GM12878 (cell line): ENCODE measurements around the gene APBA1. TPM values are rescaled to one million over a fixed set of nuclear protein-coding genes. Genes with fewer than 3 reads are reported as not detected.

ENCODE experiments used
- ATAC-seq: fragments of 200-7000 bp; cut with Tn5 transposase; 3 replicates; pipeline ENCODE4 v1.9.1; 2020; ENCODE audit warnings: mild to moderate bottlenecking, moderate library complexity
- BruUV-seq: library from RNA; stranded (reverse); fragments of 400-500 nt; replicated peaks from 2 replicates; lab custom pipeline; 2021; lab: Mats Ljungman, UMichigan
- CTCF ChIA-PET: fragments of 300-600 bp; sonication (Branson Sonifier 250); formaldehyde crosslinking; extraction: SDS; loops from one replicate; lab custom pipeline; 2021; ENCODE audit warnings: inconsistent platforms; lab: Yijun Ruan, JAX
- POLR2A ChIA-PET: fragments of 350-600 bp; formaldehyde crosslinking; extraction: SDS; loops from one replicate; lab custom pipeline; 2021; ENCODE audit warnings: inconsistent platforms; lab: Charles Lee
- RAD21 ChIA-PET: fragments of 300-600 bp; sonication (Branson Sonifier 250); formaldehyde crosslinking; loops from one replicate; lab custom pipeline; 2023; ENCODE audit warnings: antibody characterized with exemption; ENCODE audit not compliant: unreplicated experiment; lab: Charles Lee
- SMC1A ChIA-PET: fragments of 300-600 bp; sonication (Branson Sonifier 250); formaldehyde crosslinking; loops from one replicate; lab custom pipeline; 2023; ENCODE audit not compliant: unreplicated experiment, uncharacterized antibody; lab: Charles Lee
- DNase-seq: peaks from one replicate; pipeline ENCODE4 v3.0.0-alpha.2; 2011; ENCODE audit warnings: low read depth, low spot score
- FAIRE-seq: peaks from 3 replicates; lab custom pipeline; 2011; peaks lifted over from hg19 to GRCh38; lab: Jason Lieb, UNC
- H2AFZ ChIP-seq: 2 replicates; pipeline ENCODE4 v1.6.0; 2011; ENCODE audit warnings: low read depth, low read length, control low read depth; ENCODE audit not compliant: control insufficient read depth
- H3K27ac ChIP-seq: 2 replicates; pipeline ENCODE4 v1.5.1; 2011; ENCODE audit warnings: control low read depth; ENCODE audit not compliant: control insufficient read depth, insufficient read depth
- H3K27me3 ChIP-seq, 2 experiments: replicated peaks in 1 of 2; 2 replicates each; pipeline versions ENCODE4 v1.6.0 to v1.6.1; 2011; ENCODE audit warnings: low read length in 1 of 2; ENCODE audit not compliant: control insufficient read depth in 2 of 2, insufficient read depth in 2 of 2
- H3K36me3 ChIP-seq, 2 experiments: 2 replicates each; pipeline ENCODE4 v1.5.1; 2011; ENCODE audit warnings: low read length in 1 of 2; ENCODE audit not compliant: control insufficient read depth in 2 of 2, insufficient read depth in 2 of 2
- H3K4me1 ChIP-seq: 2 replicates; pipeline ENCODE4 v1.6.1; 2011; ENCODE audit warnings: mild to moderate bottlenecking, low read length, moderate library complexity, mixed read lengths; ENCODE audit not compliant: control insufficient read depth, insufficient read depth
- H3K4me2 ChIP-seq: 2 replicates; pipeline ENCODE4 v1.6.0; 2011; ENCODE audit warnings: control low read depth; ENCODE audit not compliant: control insufficient read depth, insufficient read depth
- H3K4me3 ChIP-seq: fragments of 200-600 bp; sonication (generic); 2 replicates; pipeline ENCODE4 v1.5.1; 2016
- H3K79me2 ChIP-seq: 2 replicates; pipeline ENCODE4 v1.6.0; 2011; ENCODE audit warnings: low read length; ENCODE audit not compliant: control insufficient read depth, insufficient read depth
- H3K9ac ChIP-seq: 2 replicates; pipeline ENCODE4 v1.8.0; 2011; ENCODE audit warnings: low read length, control low read depth, mixed read lengths; ENCODE audit not compliant: control insufficient read depth, insufficient read depth
- H3K9me3 ChIP-seq: replicated peaks from 3 replicates; pipeline ENCODE4 v1.5.1; 2011; ENCODE audit warnings: mild to moderate bottlenecking, low read length; ENCODE audit not compliant: control insufficient read depth, insufficient read depth
- H4K20me1 ChIP-seq: 2 replicates; pipeline ENCODE4 v1.6.0; 2011; ENCODE audit not compliant: control insufficient read depth, insufficient read depth
- CBFB ChIP-seq: IDR thresholded peaks from 2 replicates; pipeline ENCODE4 v1.6.1; 2016; ENCODE audit warnings: antibody characterized with exemption, low read depth
- CEBPB ChIP-seq, 2 experiments: fragments of 150-350 bp in 1 of 2; IDR thresholded peaks; 2 replicates each; pipeline ENCODE4 v1.6.1; 2012 to 2014; ENCODE audit warnings: low read depth in 2 of 2, low read length in 2 of 2, borderline replicate concordance in 1 of 2, inconsistent platforms in 1 of 2
- CTCF ChIP-seq, 3 experiments: IDR thresholded peaks in 2 of 3; conservative IDR thresholded peaks in 1 of 3; 2 replicates each; pipeline ENCODE4 v1.5.1; 2011; ENCODE audit warnings: low read depth in 3 of 3, low read length in 3 of 3, mild to moderate bottlenecking in 3 of 3, control low read depth in 2 of 3, moderate library complexity in 2 of 3, inconsistent platforms in 1 of 3, mixed read lengths in 1 of 3; ENCODE audit not compliant: control insufficient read depth in 2 of 3, insufficient read depth in 1 of 3; ENCODE audit errors: extremely low read depth in 1 of 3
- EZH2 ChIP-seq: IDR thresholded peaks from 2 replicates; pipeline ENCODE4 v1.6.1; 2012; ENCODE audit warnings: low read depth, mild to moderate bottlenecking, control low read depth, inconsistent platforms, low read length, borderline replicate concordance; ENCODE audit not compliant: control insufficient read depth
- HCFC1 ChIP-seq: fragments of 150-350 bp; IDR thresholded peaks from 2 replicates; pipeline ENCODE4 v1.6.1; 2014; ENCODE audit warnings: low read length
- IKZF1 ChIP-seq: fragments of 450-650 bp; conservative IDR thresholded peaks from 2 replicates; pipeline ENCODE4 v1.6.1; 2017; ENCODE audit warnings: antibody characterized with exemption, mild to moderate bottlenecking
- KLF5 ChIP-seq: fragments of 450-650 bp; IDR thresholded peaks from 2 replicates; pipeline ENCODE4 v1.6.1; 2014; ENCODE audit warnings: mild to moderate bottlenecking; ENCODE audit not compliant: partially characterized antibody
- NFXL1 ChIP-seq: fragments of 450-650 bp; IDR thresholded peaks from 2 replicates; pipeline ENCODE4 v1.6.1; 2017; ENCODE audit warnings: antibody characterized with exemption, mild to moderate bottlenecking, borderline replicate concordance
- NFYA ChIP-seq: IDR thresholded peaks from 2 replicates; pipeline ENCODE4 v1.6.1; 2011; ENCODE audit warnings: low read depth, mild to moderate bottlenecking, low read length, improper control_type of control experiment, borderline replicate concordance
- NKRF ChIP-seq: fragments of 450-650 bp; conservative IDR thresholded peaks from 2 replicates; pipeline ENCODE4 v1.6.1; 2017; ENCODE audit warnings: mild to moderate bottlenecking, moderate library complexity
- PML ChIP-seq: IDR thresholded peaks from 2 replicates; pipeline ENCODE4 v1.6.1; 2012; ENCODE audit warnings: low read length, inconsistent platforms
- POLR2A ChIP-seq: IDR thresholded peaks from 2 replicates; pipeline ENCODE4 v1.6.1; 2011; ENCODE audit warnings: low read depth, mild to moderate bottlenecking, low read length
- TCF7 ChIP-seq: IDR thresholded peaks from 2 replicates; pipeline ENCODE4 v1.6.1; 2014; ENCODE audit warnings: antibody characterized with exemption, borderline replicate concordance
- ZNF384 ChIP-seq: IDR thresholded peaks from 2 replicates; pipeline ENCODE4 v1.6.1; 2012; ENCODE audit warnings: low read depth, mild to moderate bottlenecking, low read length, improper control_type of control experiment, borderline replicate concordance
- ZZZ3 ChIP-seq: IDR thresholded peaks from 2 replicates; pipeline ENCODE4 v1.6.1; 2011; ENCODE audit warnings: low read depth; ENCODE audit not compliant: control insufficient read depth, insufficient read length
- WGBS: methylation state at CpG from one replicate; pipeline ENCODE4 v1.1.6; 2016; ENCODE audit warnings: low lambda C conversion rate; ENCODE audit not compliant: insufficient replicate concordance, insufficient coverage; ENCODE audit errors: missing lambda C conversion rate; 5-methylcytosine and 5-hydroxymethylcytosine counted together
- in situ Hi-C: fragments of 300-500 bp; cut with MboI; formaldehyde crosslinking; loops from 9 replicates; pipeline ENCODE4 v1.14.3; 2018; ENCODE audit warnings: mixed read lengths
- intact Hi-C: fragments of 100-400 bp; cut with micrococcal nuclease; formaldehyde crosslinking; loops from one replicate; pipeline ENCODE4 v1.14.2; 2022; ENCODE audit not compliant: unreplicated experiment
- polyA plus RNA-seq, 11 experiments: library from polyadenylated mRNA; depleted of rRNA in 4 of 11; unstranded in 6 of 11; stranded (reverse) in 5 of 11; fragments of >200 nt; fragmentation: Nextera tagmentation in 4 of 11; fragmentation: Illumina TruSeq in 1 of 11; extraction: Ambion mirVana in 4 of 11; extraction: Trizol in 1 of 11; gene quantifications; 1 replicate in 1 of 11; 2 replicates in 10 of 11; pipeline versions ENCODE4 v1.2.1 to v1.2.3, GENCODE V29; 2011 to 2016; ENCODE audit warnings: inconsistent platforms in 2 of 11, missing spikeins in 2 of 11, low read depth in 1 of 11
- total RNA-seq, 4 experiments: library from RNA; depleted of rRNA in 3 of 4; stranded (reverse); fragments of >200 nt in 3 of 4; fragmentation: Illumina TruSeq in 1 of 4; extraction: Trizol in 1 of 4; gene quantifications; 2 replicates each; pipeline versions ENCODE4 v1.2.1 to v1.2.3, GENCODE V29; 2013 to 2021
- TF ChIP-seq, protein P1 (sequence below): fragments of 450-650 bp; IDR thresholded peaks from 2 replicates; pipeline ENCODE4 v1.6.1; 2017; ENCODE audit warnings: antibody characterized with exemption, mild to moderate bottlenecking, moderate library complexity
- TF ChIP-seq, protein P2 (sequence below): fragments of 450-650 bp; IDR thresholded peaks from 2 replicates; pipeline ENCODE4 v1.6.1; 2017; ENCODE audit warnings: low read depth, mild to moderate bottlenecking, moderate library complexity

APBA1 gene
- total and polyA plus RNA-seq, 10 of the 15 experiments (the other 5 are each of a cell fraction or from before 2014, with no cell fraction given): 0.01 to 1.3 (median 0.05) TPM; not detected in 7

DNA sequence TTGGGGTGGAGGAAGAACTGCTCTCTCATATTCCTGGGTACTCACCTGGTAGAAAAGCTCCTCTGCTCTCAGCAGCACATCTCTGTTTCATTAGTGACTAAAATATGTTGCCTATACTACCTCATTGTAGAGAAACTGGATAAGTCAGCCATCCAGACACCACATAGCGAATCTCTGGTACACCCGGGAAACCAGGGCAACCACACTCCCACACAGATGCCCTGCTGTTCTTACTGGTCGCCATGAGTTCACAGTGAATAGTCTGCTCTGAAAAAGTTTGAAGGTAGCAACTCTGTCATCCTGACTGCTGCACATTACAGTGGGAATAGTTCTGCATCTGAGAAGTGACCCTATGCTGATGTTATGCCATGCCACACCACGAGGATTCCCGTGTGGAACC lies 212.2 kb downstream of the APBA1 start:
- Histone ChIP-seq H2AFZ (no peak overlapping the region), H3K36me3 (no peaks in the 10 kb centered on the region), H3K79me2 (no peaks in the 10 kb centered on the region), H3K27ac (no peak overlapping the region), H3K4me3 (no peak overlapping the region), H3K4me2 (no peak overlapping the region), H3K9ac (no peak overlapping the region), H4K20me1 (no peaks in the 10 kb centered on the region), H3K9me3 (no peaks in the 10 kb centered on the region), H3K27me3 (peaks cover 1 to 6% of the 10 kb centered on the region in 2 experiments; a peak in 3 of 4 replicates), H3K4me1 (no peaks in the 10 kb centered on the region)
- DNase-seq: no peak
- CTCF ChIA-PET: interaction anchor here (0.6 kb wide), 1 partner anchor 12 kb away, joined by 3 read pairs; no protein-coding TSS in a partner anchor
- RAD21 ChIA-PET: no interaction called here
- ATAC-seq: no peak
- no TSS peak for BruUV-seq
- POLR2A ChIA-PET: no interaction called here
- in situ Hi-C loops: no loop called here
- WGBS: 20% methylated on average over 5 of the region's 5 CpGs
- SMC1A ChIA-PET: interaction anchor here (1.0 kb wide), 1 partner anchor 790 kb away, joined by 3 read pairs; no protein-coding TSS in a partner anchor
- intact Hi-C loops: no loop called here
- no peak for FAIRE-seq
- TF ChIP-seq ZNF384 (no peak), CEBPB (IDR thresholded peaks at IDR 0.05; ENCODE audit: borderline replicate concordance in 1 of 2, low read depth in 2 of 2, low read length in 2 of 2) (no peak), EZH2 (no peak), PML (no peak), NKRF (no peak), TCF7 (no peak), POLR2A (no peak), IKZF1 (no peak), CBFB (no peak), HCFC1 (no peak), NFYA (no peak), ZZZ3 (no peak), KLF5 (no peak), CTCF (IDR thresholded peaks at IDR 0.05 in 2 of 3, conservative IDR thresholded peaks at IDR 0.05 in 1 of 3; ENCODE audit: control insufficient read depth in 2 of 3, extremely low read depth in 1 of 3, insufficient read depth in 1 of 3, low read depth in 3 of 3, low read length in 3 of 3) (no peak), NFXL1 (no peak)
- TF ChIP-seq, protein P1, sequence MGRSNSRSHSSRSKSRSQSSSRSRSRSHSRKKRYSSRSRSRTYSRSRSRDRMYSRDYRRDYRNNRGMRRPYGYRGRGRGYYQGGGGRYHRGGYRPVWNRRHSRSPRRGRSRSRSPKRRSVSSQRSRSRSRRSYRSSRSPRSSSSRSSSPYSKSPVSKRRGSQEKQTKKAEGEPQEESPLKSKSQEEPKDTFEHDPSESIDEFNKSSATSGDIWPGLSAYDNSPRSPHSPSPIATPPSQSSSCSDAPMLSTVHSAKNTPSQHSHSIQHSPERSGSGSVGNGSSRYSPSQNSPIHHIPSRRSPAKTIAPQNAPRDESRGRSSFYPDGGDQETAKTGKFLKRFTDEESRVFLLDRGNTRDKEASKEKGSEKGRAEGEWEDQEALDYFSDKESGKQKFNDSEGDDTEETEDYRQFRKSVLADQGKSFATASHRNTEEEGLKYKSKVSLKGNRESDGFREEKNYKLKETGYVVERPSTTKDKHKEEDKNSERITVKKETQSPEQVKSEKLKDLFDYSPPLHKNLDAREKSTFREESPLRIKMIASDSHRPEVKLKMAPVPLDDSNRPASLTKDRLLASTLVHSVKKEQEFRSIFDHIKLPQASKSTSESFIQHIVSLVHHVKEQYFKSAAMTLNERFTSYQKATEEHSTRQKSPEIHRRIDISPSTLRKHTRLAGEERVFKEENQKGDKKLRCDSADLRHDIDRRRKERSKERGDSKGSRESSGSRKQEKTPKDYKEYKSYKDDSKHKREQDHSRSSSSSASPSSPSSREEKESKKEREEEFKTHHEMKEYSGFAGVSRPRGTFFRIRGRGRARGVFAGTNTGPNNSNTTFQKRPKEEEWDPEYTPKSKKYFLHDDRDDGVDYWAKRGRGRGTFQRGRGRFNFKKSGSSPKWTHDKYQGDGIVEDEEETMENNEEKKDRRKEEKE: no peak
- TF ChIP-seq, protein P2, sequence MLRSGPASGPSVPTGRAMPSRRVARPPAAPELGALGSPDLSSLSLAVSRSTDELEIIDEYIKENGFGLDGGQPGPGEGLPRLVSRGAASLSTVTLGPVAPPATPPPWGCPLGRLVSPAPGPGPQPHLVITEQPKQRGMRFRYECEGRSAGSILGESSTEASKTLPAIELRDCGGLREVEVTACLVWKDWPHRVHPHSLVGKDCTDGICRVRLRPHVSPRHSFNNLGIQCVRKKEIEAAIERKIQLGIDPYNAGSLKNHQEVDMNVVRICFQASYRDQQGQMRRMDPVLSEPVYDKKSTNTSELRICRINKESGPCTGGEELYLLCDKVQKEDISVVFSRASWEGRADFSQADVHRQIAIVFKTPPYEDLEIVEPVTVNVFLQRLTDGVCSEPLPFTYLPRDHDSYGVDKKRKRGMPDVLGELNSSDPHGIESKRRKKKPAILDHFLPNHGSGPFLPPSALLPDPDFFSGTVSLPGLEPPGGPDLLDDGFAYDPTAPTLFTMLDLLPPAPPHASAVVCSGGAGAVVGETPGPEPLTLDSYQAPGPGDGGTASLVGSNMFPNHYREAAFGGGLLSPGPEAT: no peak
